A172 (cell line): ENCODE data around the gene ABCF1. TPM values are rescaled to one million over a fixed set of nuclear protein-coding genes. Genes with fewer than 3 reads are reported as not detected.
A peak's percentile ranks its signal among the peaks of the same experiment; 100 is the strongest.

Experiments used
- DNase-seq: peaks from one replicate; pipeline ENCODE4 v3.0.0-alpha.2; 2015; ENCODE audit warnings: low spot score
- total RNA-seq: library from RNA; depleted of rRNA; stranded (reverse); fragments of >200 nt; shearing (Covaris generic); gene quantifications from 2 replicates; pipeline ENCODE4 v1.2.3, GENCODE V29; 2014

The ABCF1 gene
- total RNA-seq, 1 experiment from 2014 or later = 45.6 TPM

- DNase-seq = no peak
These were observed 13.6 kb upstream of the ABCF1 start for GRCh38 chr6:30557683-30557981.

- no peak for DNase-seq
These were observed 10.3 kb upstream of the ABCF1 start for GRCh38 chr6:30560930-30561329.

- no peak for DNase-seq
These were observed 8.5 kb upstream of the ABCF1 start for GRCh38 chr6:30562470-30563425.

DNA sequence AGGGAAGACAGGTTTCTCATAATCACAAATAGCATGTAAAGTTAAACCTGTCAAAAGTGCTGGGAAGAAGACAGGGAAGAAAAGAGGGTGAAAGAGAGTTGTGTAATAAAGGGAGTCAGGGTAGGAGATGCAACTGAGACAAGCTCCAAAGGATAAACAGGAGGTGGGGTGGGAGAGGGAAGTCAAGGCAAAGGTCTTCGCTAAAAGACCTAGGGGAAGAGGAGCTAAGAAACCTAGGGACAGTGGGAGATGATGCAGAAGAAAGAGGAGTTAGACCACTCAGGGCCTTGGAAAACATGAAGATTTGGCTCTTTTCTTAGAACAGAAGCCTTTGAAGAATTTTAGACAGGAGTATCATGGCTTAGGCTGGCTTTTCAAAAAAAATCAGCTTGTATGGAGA lies 7.1 kb upstream of the ABCF1 start:
- DNase-seq = no peak

- no peak for DNase-seq
These were observed 5.5 kb upstream of the ABCF1 start for GRCh38 chr6:30565772-30566171.

GRCh38 chr6:30568245-30568644 lies 3.0 kb upstream of the ABCF1 start:
- no peak for DNase-seq

DNA sequence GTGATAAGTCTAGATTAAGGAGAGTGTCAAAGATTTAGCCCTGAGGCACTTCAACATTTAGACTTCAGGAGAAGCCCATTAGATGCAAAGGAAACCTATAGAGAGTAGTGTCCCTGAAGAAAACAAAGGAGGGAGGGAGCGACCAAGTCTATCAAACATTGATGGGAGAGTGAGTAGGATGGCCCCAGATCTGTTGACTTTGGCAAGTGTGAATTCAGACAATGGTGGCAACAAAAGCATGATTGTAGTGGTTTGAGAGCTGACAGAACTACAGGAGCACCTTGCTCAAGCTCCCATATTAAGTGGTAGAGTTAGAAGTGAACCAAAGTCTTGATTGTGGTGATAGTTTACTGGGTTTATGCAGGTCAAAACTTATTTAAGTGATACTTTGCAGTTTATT lies 979 bp upstream of the ABCF1 start:
- no peak for DNase-seq

GRCh38 chr6:30570740-30571074 lies 535 bp upstream of the ABCF1 start:
- no peak for DNase-seq

- DNase-seq = no peak
These were observed 480 bp downstream of the ABCF1 start for GRCh38 chr6:30571762-30572082.

- DNase-seq = no peak
These were observed 906 bp downstream of the ABCF1 start for GRCh38 chr6:30572148-30572547.

DNA sequence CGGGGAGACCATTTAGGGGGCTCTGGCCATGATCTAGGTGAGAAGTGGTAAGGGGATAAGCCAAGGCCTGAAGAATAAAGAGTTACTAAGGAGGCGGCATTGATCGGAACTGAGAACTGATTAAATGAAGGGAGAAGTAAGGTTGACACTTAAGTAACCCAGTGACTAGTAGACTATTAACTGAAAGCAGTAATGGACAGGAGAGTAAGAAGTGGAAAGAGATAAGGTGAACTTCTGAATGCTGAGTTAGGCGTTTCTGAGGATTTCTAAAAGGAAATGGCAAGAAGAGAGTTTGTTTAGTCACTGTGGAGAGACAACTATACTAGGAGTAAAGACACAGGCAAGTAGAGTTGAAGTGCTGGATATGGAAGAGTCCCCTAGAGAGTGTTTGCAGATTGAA lies 1.9 kb downstream of the ABCF1 start:
- DNase-seq = no peak

DNA sequence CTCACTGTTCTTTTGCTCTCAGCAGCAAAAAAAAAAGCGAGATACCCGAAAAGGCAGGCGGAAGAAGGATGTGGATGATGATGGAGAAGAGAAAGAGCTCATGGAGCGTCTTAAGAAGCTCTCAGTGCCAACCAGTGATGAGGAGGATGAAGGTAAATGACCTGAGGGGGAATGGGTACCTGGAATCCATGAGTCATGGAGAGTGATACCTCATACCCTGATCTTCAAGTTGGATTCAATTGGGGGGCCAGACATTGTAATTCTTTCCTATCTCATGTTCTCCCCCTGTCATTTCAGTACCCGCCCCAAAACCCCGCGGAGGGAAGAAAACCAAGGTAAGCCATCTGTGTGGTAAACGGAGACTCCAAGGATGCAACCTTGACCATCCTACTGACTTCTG lies 6.8 kb downstream of the ABCF1 start:
- no peak for DNase-seq

DNA sequence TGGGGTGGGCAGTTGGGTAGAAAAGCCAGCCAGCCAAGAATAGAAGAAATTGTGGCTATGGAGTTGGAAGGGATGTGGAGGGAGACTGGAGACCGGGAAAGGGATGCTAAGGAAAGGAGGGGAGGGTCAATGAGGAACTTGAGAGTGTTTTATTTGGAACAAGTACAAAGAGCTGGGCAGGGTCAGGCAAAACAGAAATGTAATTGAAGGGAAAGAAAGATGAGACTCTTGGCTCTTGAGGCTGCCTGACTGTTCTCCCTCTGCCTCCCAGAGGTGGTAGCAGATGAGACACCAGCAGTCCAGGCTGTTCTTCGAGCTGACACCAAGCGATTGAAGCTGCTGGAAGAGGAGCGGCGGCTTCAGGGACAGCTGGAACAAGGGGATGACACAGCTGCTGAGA lies 12.7 kb downstream of the ABCF1 start:
- no peak for DNase-seq

DNA sequence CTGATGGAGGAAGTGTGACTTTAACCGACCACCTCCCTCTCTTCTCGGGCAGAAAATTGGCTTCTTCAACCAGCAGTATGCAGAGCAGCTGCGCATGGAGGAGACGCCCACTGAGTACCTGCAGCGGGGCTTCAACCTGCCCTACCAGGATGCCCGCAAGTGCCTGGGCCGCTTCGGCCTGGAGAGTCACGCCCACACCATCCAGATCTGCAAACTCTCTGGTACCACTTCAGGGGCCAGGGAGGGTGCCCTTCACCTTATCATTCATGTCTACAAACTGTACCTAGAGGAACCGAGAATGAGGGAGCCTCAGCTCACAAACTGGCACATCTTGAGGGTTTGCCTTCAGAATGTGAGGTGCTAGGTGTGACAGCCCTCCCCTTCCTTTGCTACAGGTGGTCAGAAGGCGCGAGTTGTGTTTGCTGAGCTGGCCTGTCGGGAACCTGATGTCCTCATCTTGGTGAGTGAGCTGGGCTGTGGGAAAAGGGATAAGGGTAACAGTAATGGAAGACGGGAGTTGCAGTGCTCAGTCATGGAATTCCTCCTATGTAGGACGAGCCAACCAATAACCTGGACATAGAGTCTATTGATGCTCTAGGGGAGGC lies 18.6 kb downstream of the ABCF1 start:
- DNase-seq = no peak

DNA sequence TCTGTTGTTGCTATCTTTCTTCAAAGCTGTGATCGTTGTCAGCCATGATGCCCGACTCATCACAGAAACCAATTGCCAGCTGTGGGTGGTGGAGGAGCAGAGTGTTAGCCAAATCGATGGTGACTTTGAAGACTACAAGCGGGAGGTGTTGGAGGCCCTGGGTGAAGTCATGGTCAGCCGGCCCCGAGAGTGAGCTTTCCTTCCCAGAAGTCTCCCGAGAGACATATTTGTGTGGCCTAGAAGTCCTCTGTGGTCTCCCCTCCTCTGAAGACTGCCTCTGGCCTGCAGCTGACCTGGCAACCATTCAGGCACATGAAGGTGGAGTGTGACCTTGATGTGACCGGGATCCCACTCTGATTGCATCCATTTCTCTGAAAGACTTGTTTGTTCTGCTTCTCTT lies 19.3 kb downstream of the ABCF1 start:
- no peak for DNase-seq

- no peak for DNase-seq
These were observed 19.8 kb downstream of the ABCF1 start for GRCh38 chr6:30591008-30591407.

- DNase-seq = no peak
These were observed 21.0 kb downstream of the ABCF1 start for GRCh38 chr6:30592287-30592686.

GRCh38 chr6:30597315-30598144 lies 26.3 kb downstream of the ABCF1 start:
- peak; percentile 75 for DNase-seq

GRCh38 chr6:30598912-30599624 lies 27.8 kb downstream of the ABCF1 start:
- no peak for DNase-seq

- DNase-seq = no peak
These were observed 28.5 kb downstream of the ABCF1 start for GRCh38 chr6:30599625-30600324.

DNA sequence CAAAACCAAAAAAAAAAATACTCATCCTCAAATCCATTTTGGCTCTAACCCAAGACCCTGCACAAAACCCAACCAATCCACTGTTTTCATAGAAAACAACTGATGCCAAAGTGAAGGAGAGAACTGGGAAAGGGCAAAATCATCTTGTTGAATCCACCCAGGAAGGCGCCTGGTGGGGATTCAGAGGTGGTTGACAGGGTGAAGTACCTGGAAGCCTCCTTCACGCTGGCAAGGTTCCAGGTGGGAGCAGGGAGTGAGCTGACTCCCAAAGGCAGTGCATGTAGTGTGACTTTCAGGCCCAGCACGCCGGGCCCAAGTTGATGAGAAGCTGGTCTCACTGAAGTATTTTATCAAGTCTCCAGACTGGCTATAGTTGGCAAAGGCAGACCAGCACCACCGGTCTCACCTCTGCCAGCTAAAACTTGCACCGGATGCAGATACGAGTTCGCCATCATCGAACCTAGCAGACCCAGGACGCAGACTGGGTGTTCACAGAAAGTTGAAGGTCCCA lies 29.3 kb downstream of the ABCF1 start:
- no peak for DNase-seq
